ENCODE measurements around the gene CLEC4M.
"Not testable (repeated sequence)": the region's sequence is repeated elsewhere in the genome, so short reads cannot be mapped to it uniquely, and the experiment has no call there.

Gene CLEC4M

GRCh38 chr19:7742575-7742974 is 20.5 kb upstream of the CLEC4M start:
- no peak for DNase-seq

DNA sequence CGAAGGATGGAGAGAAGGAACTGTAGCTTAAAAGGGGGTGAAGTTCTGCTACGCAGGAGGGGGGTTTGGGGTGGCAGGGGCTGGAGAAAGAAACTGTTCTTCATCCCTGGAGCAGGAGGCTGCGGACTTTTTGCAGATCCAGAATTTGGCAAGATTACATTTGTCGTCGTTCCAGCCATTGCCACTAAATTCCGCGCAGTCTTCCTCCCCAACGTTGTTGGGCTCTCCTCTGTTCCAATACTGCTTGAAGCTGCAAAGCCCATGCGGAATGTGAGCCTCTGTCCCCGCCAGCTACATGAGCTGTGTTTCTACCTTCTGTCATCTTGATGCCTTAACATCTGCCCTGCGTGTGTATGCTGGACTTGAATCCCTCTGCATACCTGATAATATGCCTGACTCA is 20.1 kb upstream of the CLEC4M start:
- DNase-seq: no peak

DNA sequence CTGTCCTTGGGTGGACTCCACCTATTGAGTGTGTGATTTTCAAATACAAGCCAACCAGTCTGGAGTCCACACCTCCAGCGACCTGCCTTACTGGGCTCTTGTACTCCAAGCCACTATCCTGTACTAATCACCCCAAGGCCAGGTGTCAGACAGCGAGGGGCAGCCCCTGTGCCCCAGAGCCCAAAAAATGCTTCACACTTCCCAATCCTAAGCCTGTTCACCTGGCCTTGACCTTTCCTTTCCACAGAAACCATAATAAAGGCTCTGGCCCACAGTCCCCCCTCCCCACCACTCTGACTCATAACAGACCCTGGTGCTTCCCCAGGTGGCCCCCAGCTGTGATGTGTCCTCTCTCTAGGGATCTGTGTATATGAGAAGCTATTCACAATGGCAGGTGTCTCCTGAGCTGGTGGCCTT is 19.6 kb upstream of the CLEC4M start:
- DNase-seq: no peak

DNA sequence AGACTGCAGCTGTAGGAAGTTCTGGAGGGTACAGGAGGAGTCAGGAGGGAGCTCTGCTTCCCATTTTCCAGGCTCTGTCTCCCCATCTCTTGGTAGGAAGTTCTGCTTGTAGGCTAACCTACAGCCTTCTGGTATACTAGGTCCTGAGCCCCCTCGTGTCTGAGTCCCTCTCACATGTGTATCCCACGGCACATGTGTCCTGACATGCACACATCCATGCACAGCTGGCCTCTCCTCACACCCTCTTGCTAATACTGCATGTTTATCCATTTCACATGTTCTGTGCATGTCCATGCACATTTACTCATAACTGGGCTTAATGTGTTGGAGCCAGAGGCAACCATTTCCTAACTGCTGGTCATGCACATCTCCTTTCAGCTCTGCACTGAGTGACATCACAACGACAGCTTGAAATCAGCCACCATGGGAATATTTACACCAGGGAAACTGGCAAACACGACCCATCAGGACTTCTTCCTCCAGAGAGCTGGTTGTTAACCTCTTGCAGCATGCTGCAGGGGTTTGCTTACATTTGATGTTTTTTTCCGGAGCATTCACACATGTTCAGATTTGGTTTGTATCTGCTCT is 18.8 kb upstream of the CLEC4M start:
- DNase-seq: no peak

- DNase-seq: no peak
Measured at GRCh38 chr19:7744871-7745650, 18.0 kb upstream of the CLEC4M start.

GRCh38 chr19:7746306-7746705 is 16.7 kb upstream of the CLEC4M start:
- DNase-seq: not testable (repeated sequence)

- DNase-seq: no peak
Measured at GRCh38 chr19:7746903-7747884, 15.8 kb upstream of the CLEC4M start, which contains the start of gene CD209. CD209 (minus strand) TSS chr19:7747534; CDS start chr19:7747511, 23 bp downstream.

DNA sequence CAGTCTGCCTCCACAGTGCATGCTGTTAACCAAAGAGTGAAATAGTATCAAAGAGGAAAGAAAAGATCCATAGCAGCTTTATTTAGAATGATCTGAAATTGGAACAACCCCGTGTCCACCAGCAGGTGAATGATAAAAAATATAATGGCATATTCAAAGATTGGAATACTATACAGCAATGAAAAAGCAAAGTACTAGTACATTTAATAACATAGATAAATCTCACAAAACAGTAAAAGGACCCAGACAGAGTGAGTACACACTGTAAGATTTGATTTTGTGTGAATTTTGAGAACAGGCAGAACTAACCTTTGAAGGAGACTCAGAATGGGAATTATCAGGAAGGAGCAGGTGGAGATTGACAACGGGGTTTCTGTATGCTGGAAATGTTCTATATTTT is 14.9 kb upstream of the CLEC4M start:
- DNase-seq: no peak

DNA sequence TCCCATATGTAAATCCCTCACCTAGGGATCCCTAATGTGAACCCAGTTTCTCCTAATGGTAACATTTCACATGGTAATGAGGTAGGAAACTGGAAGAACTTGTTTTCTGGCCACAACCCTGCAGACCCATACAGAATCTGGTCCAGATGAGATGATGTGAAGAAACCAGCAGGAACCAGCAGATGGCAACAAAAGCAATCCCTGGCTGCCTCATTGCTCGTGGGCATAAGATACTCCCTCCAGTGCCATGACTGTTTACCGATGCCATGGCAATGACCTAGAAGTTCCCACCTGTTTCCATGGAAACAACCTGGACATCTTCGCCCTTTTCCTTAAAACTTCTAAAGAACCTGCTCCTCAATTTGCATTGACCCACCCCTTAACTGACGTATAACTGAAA is 14.3 kb upstream of the CLEC4M start:
- DNase-seq: peak; percentile 13

- no peak for DNase-seq
Measured at GRCh38 chr19:7751157-7751783, 11.8 kb upstream of the CLEC4M start.

GRCh38 chr19:7756258-7756657 is 6.8 kb upstream of the CLEC4M start:
- DNase-seq: no peak

DNA sequence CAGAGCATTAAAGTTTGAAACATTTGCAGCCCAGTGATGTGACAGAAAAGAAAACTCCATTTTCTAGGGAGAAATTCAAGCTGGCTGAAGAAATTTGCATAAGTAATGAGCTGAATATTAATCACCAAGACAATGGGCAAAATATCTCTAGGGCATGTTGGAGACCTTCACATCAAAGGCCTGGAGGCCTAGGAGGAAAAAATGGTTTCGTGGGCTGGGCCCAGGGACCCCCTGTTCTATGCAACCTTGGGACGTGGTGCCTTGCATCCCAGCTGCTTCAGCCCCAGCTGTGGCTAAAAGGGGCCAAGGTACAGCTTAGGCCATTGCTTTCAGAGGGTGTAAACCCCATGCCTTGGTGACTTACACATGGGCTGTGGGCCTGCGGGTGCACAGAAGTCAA is 5.7 kb upstream of the CLEC4M start:
- DNase-seq: no peak

GRCh38 chr19:7759156-7759555 is 3.9 kb upstream of the CLEC4M start:
- no peak for DNase-seq

GRCh38 chr19:7763696-7764095 is 653 bp downstream of the CLEC4M start:
- no peak for DNase-seq

DNA sequence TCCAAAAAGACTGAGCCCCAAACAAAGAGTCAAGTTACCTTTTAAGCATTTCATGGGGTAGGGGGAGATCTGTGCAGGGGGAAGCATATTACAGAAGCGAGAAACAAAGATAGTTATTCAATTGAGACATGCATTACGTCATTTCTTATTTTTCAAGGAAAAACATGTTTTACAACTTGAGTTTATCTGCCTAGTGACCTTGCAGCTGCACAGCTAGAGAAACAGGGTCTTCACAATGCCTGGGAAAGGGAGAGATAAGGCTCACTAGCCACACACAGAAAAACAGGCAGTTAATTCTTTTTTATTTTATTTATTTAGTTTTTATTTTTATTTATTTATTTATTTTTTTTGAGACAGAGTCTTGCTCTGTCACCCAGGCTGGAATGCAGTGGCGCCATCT is 1.1 kb downstream of the CLEC4M start:
- DNase-seq: not testable (repeated sequence)

- DNase-seq: not testable (repeated sequence)
Measured at GRCh38 chr19:7765043-7765442, 2.0 kb downstream of the CLEC4M start.

GRCh38 chr19:7766535-7766934 is 3.5 kb downstream of the CLEC4M start:
- DNase-seq: no peak

DNA sequence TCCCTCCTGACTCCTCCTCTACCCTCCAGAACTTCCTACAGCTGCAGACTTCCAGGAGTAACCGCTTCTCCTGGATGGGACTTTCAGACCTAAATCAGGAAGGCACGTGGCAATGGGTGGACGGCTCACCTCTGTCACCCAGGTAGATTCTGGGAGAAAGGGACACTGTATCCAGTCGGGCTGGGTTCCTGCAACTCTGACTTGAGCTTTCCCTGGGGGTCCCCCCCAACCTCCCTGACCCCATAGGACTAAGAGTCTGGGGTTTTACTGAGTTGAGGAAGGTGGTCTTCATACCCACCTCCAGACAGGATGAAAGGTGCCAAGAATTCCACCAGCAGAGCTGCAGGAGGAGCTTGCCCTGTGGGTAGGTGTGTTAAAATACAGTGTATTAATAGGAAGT is 4.4 kb downstream of the CLEC4M start:
- DNase-seq: no peak

- no peak for DNase-seq
Measured at GRCh38 chr19:7769171-7769570, 6.1 kb downstream of the CLEC4M start.

- DNase-seq: no peak
Measured at GRCh38 chr19:7771072-7771471, 8.0 kb downstream of the CLEC4M start.

GRCh38 chr19:7772752-7773291 is 9.8 kb downstream of the CLEC4M start:
- DNase-seq: peak; percentile 2

DNA sequence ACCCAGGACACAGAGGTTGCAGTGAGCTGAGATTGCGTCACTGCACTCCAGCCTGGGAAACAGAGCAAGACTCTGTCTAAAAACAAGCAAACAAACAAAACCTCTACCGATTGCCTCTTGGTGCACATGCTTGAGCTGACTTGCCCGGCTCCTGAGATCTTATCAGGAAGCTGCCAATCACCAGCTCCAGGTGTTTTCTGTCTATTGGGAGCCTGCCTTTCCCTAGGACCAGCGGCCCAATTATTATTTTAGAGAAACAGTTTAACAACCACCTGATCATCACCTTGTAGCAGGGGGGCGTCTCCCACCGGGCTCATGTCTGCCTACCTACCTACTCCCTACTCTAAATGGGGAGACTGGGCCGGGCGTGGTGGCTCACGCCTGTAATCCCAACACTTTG is 10.8 kb downstream of the CLEC4M start:
- DNase-seq: no peak

- no peak for DNase-seq
Measured at GRCh38 chr19:7775761-7776160, 12.7 kb downstream of the CLEC4M start.

Data from HCEC 1CT (cell line).